ENCODE data around the gene MUS81. TPM values are rescaled to one million over a fixed set of nuclear protein-coding genes. Genes with fewer than 3 reads are reported as not detected.

MUS81 gene
- total and polyA plus RNA-seq, 2 of the 13 experiments (the other 11 are each of a cell fraction or from before 2014, with no cell fraction given) = 25.6 to 30.2 TPM

GRCh38 chr11:65857853-65858680 lies 2.2 kb upstream of the MUS81 start, which contains the start of gene CFL1 (continued):
- TF ChIP-seq SCMH1 (CRISPR knock-in tag; IDR thresholded peaks at IDR 0.05; ENCODE audit: borderline replicate concordance) (no peak), ZIK1 (CRISPR knock-in tag; IDR thresholded peaks at IDR 0.05; ENCODE audit: borderline replicate concordance, low read depth) (peak; percentile 70; the same call in 1 of the 2 replicates), KIAA2018 (CRISPR knock-in tag; IDR thresholded peaks at IDR 0.05; ENCODE audit: borderline replicate concordance) (0 out of 2 replicates have a peak, but pooled peaks have one; percentile 79), ZNF234 (CRISPR knock-in tag; conservative IDR thresholded peaks at IDR 0.05) (no peak), ZBTB4 (CRISPR knock-in tag; IDR thresholded peaks at IDR 0.05; ENCODE audit: borderline replicate concordance) (0 out of 2 replicates have a peak, but pooled peaks have one; percentile 25), ZNF550 (CRISPR knock-in tag; IDR thresholded peaks at IDR 0.05; ENCODE audit: borderline replicate concordance) (no peak), POLR2G (IDR thresholded peaks at IDR 0.05; ENCODE audit: low read depth, low read length) (peak; percentile 100), ZNF781 (CRISPR knock-in tag; IDR thresholded peaks at IDR 0.05; ENCODE audit: borderline replicate concordance, not compliant biosample characterization) (no peak), ZNF790 (CRISPR knock-in tag; IDR thresholded peaks at IDR 0.05; ENCODE audit: borderline replicate concordance) (no peak), THAP11 (CRISPR knock-in tag; IDR thresholded peaks at IDR 0.05) (peak; percentile 99), ZFP1 (CRISPR knock-in tag; IDR thresholded peaks at IDR 0.05) (0 out of 2 replicates have a peak, but pooled peaks have one; percentile 41)
- TF ChIP-seq, protein P1, sequence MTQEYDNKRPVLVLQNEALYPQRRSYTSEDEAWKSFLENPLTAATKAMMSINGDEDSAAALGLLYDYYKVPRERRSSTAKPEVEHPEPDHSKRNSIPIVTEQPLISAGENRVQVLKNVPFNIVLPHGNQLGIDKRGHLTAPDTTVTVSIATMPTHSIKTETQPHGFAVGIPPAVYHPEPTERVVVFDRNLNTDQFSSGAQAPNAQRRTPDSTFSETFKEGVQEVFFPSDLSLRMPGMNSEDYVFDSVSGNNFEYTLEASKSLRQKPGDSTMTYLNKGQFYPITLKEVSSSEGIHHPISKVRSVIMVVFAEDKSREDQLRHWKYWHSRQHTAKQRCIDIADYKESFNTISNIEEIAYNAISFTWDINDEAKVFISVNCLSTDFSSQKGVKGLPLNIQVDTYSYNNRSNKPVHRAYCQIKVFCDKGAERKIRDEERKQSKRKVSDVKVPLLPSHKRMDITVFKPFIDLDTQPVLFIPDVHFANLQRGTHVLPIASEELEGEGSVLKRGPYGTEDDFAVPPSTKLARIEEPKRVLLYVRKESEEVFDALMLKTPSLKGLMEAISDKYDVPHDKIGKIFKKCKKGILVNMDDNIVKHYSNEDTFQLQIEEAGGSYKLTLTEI (CRISPR knock-in tag; conservative IDR thresholded peaks at IDR 0.05) = no peak

Data from HepG2 (cell line).